Measurements from ENCODE around the gene TMEM163.

GRCh38 chr2:134518101-134518500, 200.7 kb downstream of the TMEM163 start:
- TF ChIP-seq POLR2A (IDR thresholded peaks at IDR 0.05) = no peak
- TF ChIP-seq, protein P1, sequence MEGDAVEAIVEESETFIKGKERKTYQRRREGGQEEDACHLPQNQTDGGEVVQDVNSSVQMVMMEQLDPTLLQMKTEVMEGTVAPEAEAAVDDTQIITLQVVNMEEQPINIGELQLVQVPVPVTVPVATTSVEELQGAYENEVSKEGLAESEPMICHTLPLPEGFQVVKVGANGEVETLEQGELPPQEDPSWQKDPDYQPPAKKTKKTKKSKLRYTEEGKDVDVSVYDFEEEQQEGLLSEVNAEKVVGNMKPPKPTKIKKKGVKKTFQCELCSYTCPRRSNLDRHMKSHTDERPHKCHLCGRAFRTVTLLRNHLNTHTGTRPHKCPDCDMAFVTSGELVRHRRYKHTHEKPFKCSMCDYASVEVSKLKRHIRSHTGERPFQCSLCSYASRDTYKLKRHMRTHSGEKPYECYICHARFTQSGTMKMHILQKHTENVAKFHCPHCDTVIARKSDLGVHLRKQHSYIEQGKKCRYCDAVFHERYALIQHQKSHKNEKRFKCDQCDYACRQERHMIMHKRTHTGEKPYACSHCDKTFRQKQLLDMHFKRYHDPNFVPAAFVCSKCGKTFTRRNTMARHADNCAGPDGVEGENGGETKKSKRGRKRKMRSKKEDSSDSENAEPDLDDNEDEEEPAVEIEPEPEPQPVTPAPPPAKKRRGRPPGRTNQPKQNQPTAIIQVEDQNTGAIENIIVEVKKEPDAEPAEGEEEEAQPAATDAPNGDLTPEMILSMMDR (IDR thresholded peaks at IDR 0.05) = no peak
